OCI-LY1 (cell line): ENCODE results near the gene AMIGO3.
"Not testable (repeated sequence)": the region's sequence is repeated elsewhere in the genome, so short reads cannot be mapped to it uniquely, and the experiment has no call there.

Experiments
- H2AFZ ChIP-seq: fragments of 200-600 bp; sonication (generic), shearing (Covaris generic); 2 replicates; pipeline ENCODE4 v1.6.0; 2014; ENCODE audit warnings: antibody characterized with exemption, mild to moderate bottlenecking, low read length
- H3F3A ChIP-seq: fragments of 200-600 bp; sonication (generic), shearing (Covaris generic); 2 replicates; pipeline ENCODE4 v1.6.0; 2014; ENCODE audit warnings: mild to moderate bottlenecking, antibody characterized with exemption, low read length, moderate library complexity; ENCODE audit not compliant: insufficient read depth
- H3K27ac ChIP-seq: fragments of 200-600 bp; sonication (generic); 2 replicates; pipeline ENCODE4 v1.5.1; 2014; ENCODE audit warnings: low read length, mixed run types, mild to moderate bottlenecking, low read depth; ENCODE audit not compliant: poor library complexity, severe bottlenecking
- H3K27me3 ChIP-seq: fragments of 200-600 bp; sonication (generic); 2 replicates; pipeline ENCODE4 v1.6.0; 2014; ENCODE audit warnings: antibody characterized with exemption, mild to moderate bottlenecking, low read length, moderate library complexity; ENCODE audit not compliant: insufficient read depth
- H3K36me3 ChIP-seq: fragments of 200-600 bp; sonication (generic); 2 replicates; pipeline ENCODE4 v1.6.1; 2014; ENCODE audit warnings: mild to moderate bottlenecking, antibody characterized with exemption, low read length, moderate library complexity, mixed read lengths; ENCODE audit not compliant: insufficient read depth
- H3K4me1 ChIP-seq: fragments of 200-600 bp; sonication (generic); 2 replicates; pipeline ENCODE4 v1.5.1; 2014; ENCODE audit warnings: mild to moderate bottlenecking, low read length, moderate library complexity; ENCODE audit not compliant: insufficient read depth, severe bottlenecking
- H3K4me2 ChIP-seq: fragments of 200-600 bp; sonication (generic), shearing (Covaris generic); 2 replicates; pipeline ENCODE4 v1.6.1; 2014; ENCODE audit warnings: low read length
- H3K4me3 ChIP-seq: fragments of 200-600 bp; sonication (generic); 2 replicates; pipeline ENCODE4 v1.5.1; 2014; ENCODE audit warnings: low read length, low read depth, mild to moderate bottlenecking, mixed read lengths; ENCODE audit not compliant: poor library complexity, severe bottlenecking
- H3K79me2 ChIP-seq: fragments of 200-600 bp; shearing (Covaris generic); 2 replicates; pipeline ENCODE4 v1.6.1; 2016; ENCODE audit warnings: mixed run types, low read length, mixed read lengths; ENCODE audit not compliant: insufficient read depth
- H3K9ac ChIP-seq: fragments of 200-600 bp; sonication (generic), shearing (Covaris generic); 2 replicates; pipeline ENCODE4 v1.6.1; 2014; ENCODE audit warnings: mild to moderate bottlenecking, low read length, mixed read lengths
- H3K9me2 ChIP-seq: fragments of 200-600 bp; sonication (generic), shearing (Covaris generic); 2 replicates; pipeline ENCODE4 v1.6.1; 2014; ENCODE audit warnings: low read depth, mild to moderate bottlenecking, low read length, mixed read lengths
- H3K9me3 ChIP-seq: fragments of 200-600 bp; shearing (Covaris generic); 2 replicates; pipeline ENCODE4 v1.6.1; 2014; ENCODE audit warnings: low read length, mixed read lengths
- H4K20me1 ChIP-seq: fragments of 200-600 bp; sonication (generic), shearing (Covaris generic); 2 replicates; pipeline ENCODE4 v1.6.0; 2016; ENCODE audit warnings: mild to moderate bottlenecking, low read length; ENCODE audit not compliant: insufficient read depth
- EZH2 ChIP-seq: fragments of 200-600 bp; sonication (generic), shearing (Covaris generic); IDR thresholded peaks from 2 replicates; pipeline ENCODE4 v1.8.0; 2017; ENCODE audit warnings: borderline replicate concordance, mixed run types, mild to moderate bottlenecking, antibody characterized with exemption, low read length, moderate library complexity, mixed read lengths
- TF ChIP-seq, protein P1 (sequence below): fragments of 200-600 bp; sonication (generic), shearing (Covaris generic); IDR thresholded peaks from 2 replicates; pipeline ENCODE4 v1.5.1; 2017; ENCODE audit warnings: mild to moderate bottlenecking, antibody characterized with exemption, low read length, moderate library complexity, mixed read lengths

The AMIGO3 gene

DNA sequence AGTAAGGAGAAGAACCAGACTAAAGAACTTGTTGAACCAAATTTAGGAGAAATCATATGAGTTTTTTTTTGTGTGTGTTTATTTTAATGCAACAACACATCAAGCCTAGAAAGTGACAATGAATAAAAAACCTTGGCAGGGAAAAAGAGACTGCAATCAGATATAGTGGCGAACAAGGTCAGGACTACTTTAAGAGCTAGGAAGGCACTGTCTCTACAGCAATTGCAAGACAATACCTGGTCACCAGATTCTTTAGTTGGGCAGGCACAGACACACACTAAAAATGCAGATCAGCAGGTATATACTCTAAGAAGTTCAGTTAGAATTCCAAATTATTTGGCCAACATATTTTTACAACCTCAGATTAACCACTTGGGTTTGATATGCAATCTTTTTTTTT lies 35.1 kb upstream of the AMIGO3 start:
- no peak overlapping the region for H2AFZ ChIP-seq
- H3K4me3 ChIP-seq: no peak overlapping the region
- H3K4me1 ChIP-seq: no peaks in the 10 kb centered on the region
- no peaks in the 10 kb centered on the region for H4K20me1 ChIP-seq
- no peaks in the 10 kb centered on the region for H3K36me3 ChIP-seq
- H3K79me2 ChIP-seq: peaks cover 18% of the 10 kb centered on the region
- no peaks in the 10 kb centered on the region for H3K27me3 ChIP-seq
- no peak for TF ChIP-seq EZH2
- TF ChIP-seq, protein P1, sequence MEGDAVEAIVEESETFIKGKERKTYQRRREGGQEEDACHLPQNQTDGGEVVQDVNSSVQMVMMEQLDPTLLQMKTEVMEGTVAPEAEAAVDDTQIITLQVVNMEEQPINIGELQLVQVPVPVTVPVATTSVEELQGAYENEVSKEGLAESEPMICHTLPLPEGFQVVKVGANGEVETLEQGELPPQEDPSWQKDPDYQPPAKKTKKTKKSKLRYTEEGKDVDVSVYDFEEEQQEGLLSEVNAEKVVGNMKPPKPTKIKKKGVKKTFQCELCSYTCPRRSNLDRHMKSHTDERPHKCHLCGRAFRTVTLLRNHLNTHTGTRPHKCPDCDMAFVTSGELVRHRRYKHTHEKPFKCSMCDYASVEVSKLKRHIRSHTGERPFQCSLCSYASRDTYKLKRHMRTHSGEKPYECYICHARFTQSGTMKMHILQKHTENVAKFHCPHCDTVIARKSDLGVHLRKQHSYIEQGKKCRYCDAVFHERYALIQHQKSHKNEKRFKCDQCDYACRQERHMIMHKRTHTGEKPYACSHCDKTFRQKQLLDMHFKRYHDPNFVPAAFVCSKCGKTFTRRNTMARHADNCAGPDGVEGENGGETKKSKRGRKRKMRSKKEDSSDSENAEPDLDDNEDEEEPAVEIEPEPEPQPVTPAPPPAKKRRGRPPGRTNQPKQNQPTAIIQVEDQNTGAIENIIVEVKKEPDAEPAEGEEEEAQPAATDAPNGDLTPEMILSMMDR: no peak
- no peak overlapping the region for H3K27ac ChIP-seq
- no peak overlapping the region for H3K9ac ChIP-seq
- H3F3A ChIP-seq: no peaks in the 10 kb centered on the region
- no peak overlapping the region for H3K4me2 ChIP-seq
- no peaks in the 10 kb centered on the region for H3K9me3 ChIP-seq
- no peaks in the 10 kb centered on the region for H3K9me2 ChIP-seq

DNA sequence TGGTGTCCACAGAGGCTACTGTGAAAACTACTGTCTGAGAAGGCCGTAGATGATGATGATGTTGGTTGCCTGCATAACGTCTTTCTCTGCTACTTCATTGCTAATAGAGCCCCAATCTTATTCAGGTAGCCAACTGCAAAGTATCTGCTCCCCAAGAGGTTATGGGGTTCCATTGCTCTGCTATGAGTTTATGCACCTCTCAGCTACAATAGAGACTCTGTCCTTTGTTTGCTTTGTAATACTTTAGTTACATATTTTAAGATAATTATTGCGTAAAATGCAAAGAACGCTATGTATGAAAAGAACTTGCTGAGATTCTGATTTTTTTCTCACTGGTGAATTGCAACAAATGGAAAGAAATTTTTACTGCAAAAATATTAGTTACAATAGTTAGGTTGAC lies 32.0 kb upstream of the AMIGO3 start:
- Histone ChIP-seq H3K36me3 (peaks cover 8% of the 10 kb centered on the region; the same call in 1 of the 2 replicates), H3K4me3 (no peak overlapping the region), H3K27me3 (no peaks in the 10 kb centered on the region), H3K4me2 (no peak overlapping the region), H2AFZ (no peak overlapping the region), H4K20me1 (no peaks in the 10 kb centered on the region), H3K79me2 (peaks cover 15% of the 10 kb centered on the region), H3K9me3 (no peaks in the 10 kb centered on the region), H3K4me1 (no peaks in the 10 kb centered on the region), H3K9ac (no peak overlapping the region), H3K9me2 (no peaks in the 10 kb centered on the region), H3F3A (no peaks in the 10 kb centered on the region), H3K27ac (no peak overlapping the region)
- TF ChIP-seq EZH2: no peak
- TF ChIP-seq, protein P1: no peak

DNA sequence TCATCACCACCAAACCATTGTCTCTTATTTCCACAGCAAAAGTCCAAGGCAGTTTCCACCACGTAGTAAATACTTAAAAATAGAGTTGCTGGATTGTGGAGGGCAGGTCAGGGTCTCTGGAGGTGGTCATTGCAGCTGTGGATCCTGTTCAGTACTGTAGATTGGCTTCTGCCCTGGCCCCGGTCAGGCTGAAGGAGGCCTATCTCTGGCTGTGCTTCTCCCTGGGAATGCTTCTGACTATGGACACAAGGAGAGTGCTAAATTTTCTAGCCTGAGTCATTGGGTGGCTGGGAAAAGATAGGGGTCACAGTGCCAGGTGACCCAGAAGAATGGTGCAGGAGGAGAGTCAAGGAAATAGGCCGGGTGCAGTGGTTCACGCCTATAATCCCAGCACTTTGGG lies 30.6 kb upstream of the AMIGO3 start:
- peaks cover 5% of the 10 kb centered on the region for H3K79me2 ChIP-seq
- no peaks in the 10 kb centered on the region for H3K27me3 ChIP-seq
- no peak overlapping the region for H2AFZ ChIP-seq
- peaks cover 8% of the 10 kb centered on the region; the same call in 1 of the 2 replicates for H3K36me3 ChIP-seq
- H3K9ac ChIP-seq: no peak overlapping the region
- H3K9me3 ChIP-seq: no peaks in the 10 kb centered on the region
- no peaks in the 10 kb centered on the region for H3F3A ChIP-seq
- H3K9me2 ChIP-seq: no peaks in the 10 kb centered on the region
- no peak overlapping the region for H3K4me3 ChIP-seq
- no peak overlapping the region for H3K27ac ChIP-seq
- TF ChIP-seq EZH2: no peak
- TF ChIP-seq, protein P1: no peak
- no peak overlapping the region for H3K4me2 ChIP-seq
- no peaks in the 10 kb centered on the region for H3K4me1 ChIP-seq
- H4K20me1 ChIP-seq: no peaks in the 10 kb centered on the region

GRCh38 chr3:49748874-49749273 lies 29.4 kb upstream of the AMIGO3 start:
- H2AFZ ChIP-seq, H3K4me3 ChIP-seq, H4K20me1 ChIP-seq, H3F3A ChIP-seq, H3K4me2 ChIP-seq, H3K79me2 ChIP-seq, H3K9ac ChIP-seq, H3K36me3 ChIP-seq, H3K27ac ChIP-seq, H3K9me3 ChIP-seq, H3K4me1 ChIP-seq, H3K27me3 ChIP-seq, H3K9me2 ChIP-seq: not testable (repeated sequence)
